ENCODE results near the gene SENP6. TPM values are rescaled to one million over a fixed set of nuclear protein-coding genes. Genes with fewer than 3 reads are reported as not detected.

Gene SENP6
- polyA plus RNA-seq, 1 donor (not counting 4 experiments of a cell fraction or from before 2014, with no cell fraction given) = 41.1 TPM

DNA sequence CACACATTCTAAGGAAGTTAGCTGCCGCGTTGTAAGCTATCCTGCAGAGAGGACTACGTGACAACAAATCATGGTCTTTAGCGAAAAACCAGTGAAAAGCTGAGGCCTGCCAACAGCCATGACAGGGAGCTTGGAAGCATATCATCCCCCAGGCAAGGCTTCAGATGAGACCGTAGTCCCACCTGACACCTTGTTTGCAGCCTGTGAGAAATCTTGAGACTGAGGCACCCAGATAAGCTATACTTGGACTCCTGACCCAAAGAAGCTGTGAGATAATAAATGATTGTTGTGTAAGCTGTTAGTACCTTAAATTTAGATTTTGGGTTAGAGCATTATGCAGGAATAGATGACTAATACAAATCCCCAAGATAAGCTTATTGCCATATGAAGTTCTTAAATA is 45.4 kb upstream of the SENP6 start:
- Histone ChIP-seq H3K27me3 (ENCODE audit: control insufficient read depth, extremely low read depth, insufficient read depth, low read length) (no peaks in the 10 kb centered on the region), H3K9me1 (ENCODE audit: control insufficient read depth, extremely low read depth, insufficient read depth, low read length) (no peaks in the 10 kb centered on the region), H3K36me3 (ENCODE audit: control insufficient read depth in 2 of 2, extremely low read depth in 1 of 2, insufficient read depth in 2 of 2, low read length in 2 of 2) (no peaks in the 10 kb centered on the region), H3K9me3 (ENCODE audit: control insufficient read depth, low read depth, low read length) (no peaks in the 10 kb centered on the region), H3K79me2 (ENCODE audit: control insufficient read depth, insufficient read depth, low read length) (no peaks in the 10 kb centered on the region), H3K4me1 (ENCODE audit: control insufficient read depth, extremely low read depth, insufficient read depth, low read length) (no peaks in the 10 kb centered on the region), H3K9ac (ENCODE audit: control insufficient read depth, extremely low read depth, insufficient read depth, low read length) (no peak overlapping the region), H3K4me2 (ENCODE audit: control insufficient read depth, extremely low read depth, insufficient read depth, low read depth, low read length) (no peak overlapping the region), H3K27ac (ENCODE audit: control insufficient read depth, insufficient read depth, low read length) (no peak overlapping the region), H4K20me1 (ENCODE audit: control insufficient read depth, extremely low read depth, insufficient read depth, low read length) (no peaks in the 10 kb centered on the region), H3K4me3 (ENCODE audit: control insufficient read depth in 2 of 3, extremely low read depth in 1 of 3, insufficient read depth in 2 of 3, low read depth in 1 of 3, low read length in 3 of 3) (no peak overlapping the region), H2AFZ (ENCODE audit: control insufficient read depth, low read length) (no peak overlapping the region)
- FAIRE-seq = no peak
- dilution Hi-C loops (cut with MboI; ENCODE audit: extremely low pct_ligation_motif_present, low sequenced_read_pairs) = no loop called here
- DNase-seq (ENCODE audit: low read depth, low spot score) = no peak
- TF ChIP-seq, protein P1, sequence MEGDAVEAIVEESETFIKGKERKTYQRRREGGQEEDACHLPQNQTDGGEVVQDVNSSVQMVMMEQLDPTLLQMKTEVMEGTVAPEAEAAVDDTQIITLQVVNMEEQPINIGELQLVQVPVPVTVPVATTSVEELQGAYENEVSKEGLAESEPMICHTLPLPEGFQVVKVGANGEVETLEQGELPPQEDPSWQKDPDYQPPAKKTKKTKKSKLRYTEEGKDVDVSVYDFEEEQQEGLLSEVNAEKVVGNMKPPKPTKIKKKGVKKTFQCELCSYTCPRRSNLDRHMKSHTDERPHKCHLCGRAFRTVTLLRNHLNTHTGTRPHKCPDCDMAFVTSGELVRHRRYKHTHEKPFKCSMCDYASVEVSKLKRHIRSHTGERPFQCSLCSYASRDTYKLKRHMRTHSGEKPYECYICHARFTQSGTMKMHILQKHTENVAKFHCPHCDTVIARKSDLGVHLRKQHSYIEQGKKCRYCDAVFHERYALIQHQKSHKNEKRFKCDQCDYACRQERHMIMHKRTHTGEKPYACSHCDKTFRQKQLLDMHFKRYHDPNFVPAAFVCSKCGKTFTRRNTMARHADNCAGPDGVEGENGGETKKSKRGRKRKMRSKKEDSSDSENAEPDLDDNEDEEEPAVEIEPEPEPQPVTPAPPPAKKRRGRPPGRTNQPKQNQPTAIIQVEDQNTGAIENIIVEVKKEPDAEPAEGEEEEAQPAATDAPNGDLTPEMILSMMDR (optimal IDR thresholded peaks at IDR 0.05 in 1 of 3, IDR thresholded peaks at IDR 0.05 in 1 of 3, conservative IDR thresholded peaks at IDR 0.05 in 1 of 3; ENCODE audit: extremely low read depth in 1 of 3, insufficient read depth in 2 of 3, low read length in 3 of 3) = no peak
- TF ChIP-seq EZH2 (IDR thresholded peaks at IDR 0.05; ENCODE audit: low read length) = no peak

GRCh38 chr6:75557068-75557467 is 44.6 kb upstream of the SENP6 start:
- no peaks in the 10 kb centered on the region for H3K36me3 ChIP-seq (ENCODE audit: control insufficient read depth in 2 of 2, extremely low read depth in 1 of 2, insufficient read depth in 2 of 2, low read length in 2 of 2)
- H2AFZ ChIP-seq (ENCODE audit: control insufficient read depth, low read length) = no peak overlapping the region
- dilution Hi-C loops (cut with MboI; ENCODE audit: extremely low pct_ligation_motif_present, low sequenced_read_pairs) = no loop called here
- no peak overlapping the region for H3K9ac ChIP-seq (ENCODE audit: control insufficient read depth, extremely low read depth, insufficient read depth, low read length)
- no peaks in the 10 kb centered on the region for H3K4me1 ChIP-seq (ENCODE audit: control insufficient read depth, extremely low read depth, insufficient read depth, low read length)
- no peaks in the 10 kb centered on the region for H3K9me1 ChIP-seq (ENCODE audit: control insufficient read depth, extremely low read depth, insufficient read depth, low read length)
- H3K4me2 ChIP-seq (ENCODE audit: control insufficient read depth, extremely low read depth, insufficient read depth, low read depth, low read length) = no peak overlapping the region
- no peak for FAIRE-seq
- H3K4me3 ChIP-seq (ENCODE audit: control insufficient read depth in 2 of 3, extremely low read depth in 1 of 3, insufficient read depth in 2 of 3, low read depth in 1 of 3, low read length in 3 of 3) = no peak overlapping the region
- no peak overlapping the region for H3K27ac ChIP-seq (ENCODE audit: control insufficient read depth, insufficient read depth, low read length)
- H3K9me3 ChIP-seq (ENCODE audit: control insufficient read depth, low read depth, low read length) = no peaks in the 10 kb centered on the region
- H3K27me3 ChIP-seq (ENCODE audit: control insufficient read depth, extremely low read depth, insufficient read depth, low read length) = no peaks in the 10 kb centered on the region
- TF ChIP-seq, protein P1 (optimal IDR thresholded peaks at IDR 0.05 in 1 of 3, IDR thresholded peaks at IDR 0.05 in 1 of 3, conservative IDR thresholded peaks at IDR 0.05 in 1 of 3; ENCODE audit: extremely low read depth in 1 of 3, insufficient read depth in 2 of 3, low read length in 3 of 3) = no peak
- TF ChIP-seq EZH2 (IDR thresholded peaks at IDR 0.05; ENCODE audit: low read length) = no peak
- H4K20me1 ChIP-seq (ENCODE audit: control insufficient read depth, extremely low read depth, insufficient read depth, low read length) = no peaks in the 10 kb centered on the region
- DNase-seq (ENCODE audit: low read depth, low spot score) = no peak
- no peaks in the 10 kb centered on the region for H3K79me2 ChIP-seq (ENCODE audit: control insufficient read depth, insufficient read depth, low read length)

Measured in keratinocyte (primary cell).